GM13977 (cell line): Measurements from ENCODE around the gene RAB3GAP2.
"Not testable (repeated sequence)": the region's sequence is repeated elsewhere in the genome, so short reads cannot be mapped to it uniquely, and the experiment has no call there.

Experiments
- DNase-seq: peaks from one replicate; pipeline ENCODE4 v3.0.0; 2012; ENCODE audit warnings: low spot score
- in situ Hi-C: fragments of 300-500 bp; cut with MboI; formaldehyde crosslinking; loops from one replicate; pipeline ENCODE4 v1.12.0; 2022; ENCODE audit warnings: low sequenced_read_pairs, low pct_unique_long_range_greater_than_20kb, mixed read lengths, inconsistent platforms; ENCODE audit not compliant: unreplicated experiment
- TF ChIP-seq, protein P1 (sequence below): IDR thresholded peaks from 2 replicates; pipeline ENCODE4 v1.5.1; 2012; ENCODE audit warnings: mild to moderate bottlenecking, control low read depth; ENCODE audit not compliant: insufficient read depth; ENCODE audit errors: extremely low read depth, missing control alignments

RAB3GAP2 gene

DNA sequence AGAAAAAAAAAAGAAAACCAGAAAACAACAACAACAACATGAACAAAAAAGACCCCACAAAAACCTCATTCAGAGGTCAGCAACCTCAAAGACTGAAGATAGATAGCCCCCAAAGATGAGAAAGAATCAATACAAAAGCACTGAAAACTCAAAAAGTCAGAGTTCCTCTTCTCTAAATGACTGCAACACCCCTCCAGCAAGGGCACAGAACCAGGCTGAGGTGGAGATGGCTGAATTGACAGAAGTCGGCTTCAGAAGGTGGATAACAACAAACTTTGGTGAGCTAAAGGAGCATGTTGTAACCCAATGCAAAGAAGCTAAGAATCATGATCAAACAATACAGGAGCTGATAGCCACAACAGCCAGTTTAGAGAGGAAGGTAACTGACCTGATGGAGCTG, 17.0 kb downstream of the RAB3GAP2 start:
- TF ChIP-seq, protein P1, sequence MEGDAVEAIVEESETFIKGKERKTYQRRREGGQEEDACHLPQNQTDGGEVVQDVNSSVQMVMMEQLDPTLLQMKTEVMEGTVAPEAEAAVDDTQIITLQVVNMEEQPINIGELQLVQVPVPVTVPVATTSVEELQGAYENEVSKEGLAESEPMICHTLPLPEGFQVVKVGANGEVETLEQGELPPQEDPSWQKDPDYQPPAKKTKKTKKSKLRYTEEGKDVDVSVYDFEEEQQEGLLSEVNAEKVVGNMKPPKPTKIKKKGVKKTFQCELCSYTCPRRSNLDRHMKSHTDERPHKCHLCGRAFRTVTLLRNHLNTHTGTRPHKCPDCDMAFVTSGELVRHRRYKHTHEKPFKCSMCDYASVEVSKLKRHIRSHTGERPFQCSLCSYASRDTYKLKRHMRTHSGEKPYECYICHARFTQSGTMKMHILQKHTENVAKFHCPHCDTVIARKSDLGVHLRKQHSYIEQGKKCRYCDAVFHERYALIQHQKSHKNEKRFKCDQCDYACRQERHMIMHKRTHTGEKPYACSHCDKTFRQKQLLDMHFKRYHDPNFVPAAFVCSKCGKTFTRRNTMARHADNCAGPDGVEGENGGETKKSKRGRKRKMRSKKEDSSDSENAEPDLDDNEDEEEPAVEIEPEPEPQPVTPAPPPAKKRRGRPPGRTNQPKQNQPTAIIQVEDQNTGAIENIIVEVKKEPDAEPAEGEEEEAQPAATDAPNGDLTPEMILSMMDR = no peak
- DNase-seq = no peak
- in situ Hi-C loops = no loop called here

DNA sequence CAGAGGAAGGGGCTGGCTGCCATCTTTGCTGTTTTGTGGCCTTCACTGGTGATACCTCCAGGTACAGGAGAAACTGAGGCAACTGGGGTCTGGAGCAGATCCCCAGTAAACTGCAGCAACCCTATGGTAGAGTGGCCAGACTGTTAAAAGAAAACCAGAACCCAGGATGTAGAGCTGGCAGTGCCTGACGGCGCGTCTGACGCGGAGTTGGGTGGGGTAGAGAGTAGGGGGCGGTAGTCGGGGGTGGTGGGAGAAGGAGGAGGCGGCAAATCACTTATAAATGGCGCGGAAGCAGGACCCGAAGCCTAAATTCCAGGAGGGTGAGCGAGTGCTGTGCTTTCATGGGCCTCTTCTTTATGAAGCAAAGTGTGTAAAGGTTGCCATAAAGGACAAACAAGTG, 19.0 kb downstream of the RAB3GAP2 start:
- in situ Hi-C loops, DNase-seq: not testable (repeated sequence)

DNA sequence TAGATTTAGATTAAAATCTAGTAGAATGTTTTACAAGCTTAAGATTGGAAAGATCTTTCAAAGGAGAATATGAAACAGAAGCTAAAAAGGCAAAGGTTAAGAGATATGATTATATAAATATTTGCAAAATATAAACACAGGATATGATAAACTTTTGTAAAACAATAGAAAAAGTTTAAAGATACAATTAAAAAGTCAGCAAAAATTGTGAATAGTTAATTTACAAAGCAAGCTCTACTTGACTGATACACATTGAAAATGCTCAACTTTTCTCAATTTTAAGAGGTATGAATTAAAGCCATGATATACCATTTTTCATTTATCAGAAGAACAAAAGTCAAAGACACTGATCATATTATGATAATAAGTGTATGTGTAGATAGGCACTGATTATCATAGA, 21.0 kb downstream of the RAB3GAP2 start:
- DNase-seq = no peak
- in situ Hi-C loops = no loop called here
- TF ChIP-seq, protein P1 = no peak

DNA sequence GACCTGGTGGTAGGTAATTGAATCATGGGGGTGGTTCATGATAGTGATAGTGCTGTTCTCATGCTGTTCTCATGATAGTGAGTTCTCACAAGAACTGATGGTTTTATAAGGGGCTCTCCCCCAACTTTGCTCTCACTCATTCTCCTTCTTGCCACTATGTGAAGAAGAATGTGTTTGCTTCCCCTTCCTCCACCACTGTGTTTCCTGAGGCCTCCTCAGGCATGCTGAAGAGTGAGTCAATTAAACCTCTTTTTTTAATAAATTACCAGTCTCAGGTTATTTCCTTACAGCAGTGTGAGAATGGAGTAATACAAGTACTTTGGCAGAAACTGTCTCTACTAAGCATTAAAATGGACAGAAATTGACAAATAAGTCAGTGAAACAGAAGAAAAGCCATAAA, 21.6 kb downstream of the RAB3GAP2 start:
- in situ Hi-C loops = no loop called here
- DNase-seq = no peak
- TF ChIP-seq, protein P1 = no peak

DNA sequence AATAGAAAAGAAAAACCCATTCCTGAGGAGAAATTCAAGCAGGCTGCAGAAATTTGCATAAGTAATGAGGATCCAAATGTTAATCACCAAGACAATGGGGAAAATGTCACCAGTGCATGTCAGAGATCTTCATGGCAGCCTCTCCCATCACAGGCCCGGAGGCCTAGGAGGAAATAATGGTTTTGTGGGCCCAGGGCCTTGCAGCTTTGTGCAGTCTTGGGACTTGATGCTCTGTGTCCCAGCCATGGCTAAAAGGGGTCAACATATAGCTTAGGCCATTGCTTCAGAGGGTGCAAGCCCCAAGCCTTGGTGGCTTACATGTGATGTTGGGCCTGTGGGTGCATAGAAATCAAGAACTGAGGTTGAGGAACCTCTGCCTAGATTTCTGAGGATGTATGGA, 22.7 kb downstream of the RAB3GAP2 start:
- DNase-seq = no peak
- TF ChIP-seq, protein P1 = no peak
- in situ Hi-C loops = no loop called here

DNA sequence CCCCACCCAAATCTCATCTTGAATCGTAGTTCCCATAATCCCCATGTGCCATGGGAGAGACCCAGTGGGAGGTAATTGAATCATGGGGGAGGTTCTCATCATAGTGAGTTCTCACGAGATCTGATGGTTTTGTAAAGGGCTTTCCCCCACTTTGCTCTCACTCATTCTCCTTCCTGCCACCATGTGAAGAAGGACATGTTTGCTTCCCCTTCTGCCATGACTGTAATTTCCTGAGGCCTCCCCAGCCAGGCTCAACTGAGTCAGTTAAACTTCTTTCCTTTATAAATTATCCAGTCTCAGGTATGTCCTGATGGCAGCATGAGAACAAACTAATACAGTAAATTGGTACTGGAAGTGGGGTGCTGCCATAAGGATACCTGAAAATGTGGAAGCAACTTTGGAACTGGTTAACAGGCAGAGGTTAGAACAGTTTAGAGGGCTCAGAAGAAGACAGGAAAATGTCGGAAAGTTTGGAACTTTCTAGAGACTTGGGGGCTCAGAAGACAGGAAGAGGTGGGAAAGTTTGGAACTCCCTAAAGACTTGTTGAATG, 23.5 kb downstream of the RAB3GAP2 start:
- in situ Hi-C loops = not testable (repeated sequence)

DNA sequence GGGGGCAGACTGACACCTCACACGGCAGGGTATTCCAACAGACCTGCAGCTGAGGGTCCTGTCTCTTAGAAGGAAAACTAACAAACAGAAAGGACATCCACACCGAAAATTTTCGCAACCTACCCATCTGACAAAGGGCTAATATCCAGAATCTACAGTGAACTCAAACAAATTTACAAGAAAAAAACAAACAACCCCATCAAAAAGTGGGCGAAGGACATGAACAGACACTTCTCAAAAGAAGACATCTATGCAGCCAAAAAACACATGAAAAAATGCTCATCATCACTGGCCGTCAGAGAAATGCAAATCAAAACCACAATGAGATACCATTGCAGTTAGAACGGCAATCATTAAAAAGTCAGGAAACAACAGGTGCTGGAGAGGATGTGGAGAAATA, 26.4 kb downstream of the RAB3GAP2 start:
- in situ Hi-C loops, DNase-seq: not testable (repeated sequence)

More for the DNA sequence above, 23.5 kb downstream of the RAB3GAP2 start:
- not testable (repeated sequence) for DNase-seq

DNA sequence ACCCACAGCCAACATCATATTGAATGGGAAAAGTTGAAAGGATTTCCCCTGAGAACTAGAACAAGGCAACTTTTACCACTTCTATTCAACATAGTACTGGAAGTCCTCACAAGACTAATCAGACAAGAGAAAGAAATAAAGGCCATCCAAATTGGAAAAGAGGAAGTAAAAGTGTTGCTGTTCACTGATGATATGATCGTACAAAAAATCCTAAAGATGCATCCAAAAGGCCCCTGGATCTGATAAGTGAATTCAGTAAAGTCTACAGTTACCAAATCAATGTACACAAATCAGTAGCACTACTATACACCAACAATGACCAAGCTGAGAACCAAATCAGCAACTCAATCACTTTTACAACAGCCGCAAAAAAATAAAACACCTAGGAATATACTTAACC, 28.3 kb downstream of the RAB3GAP2 start:
- TF ChIP-seq, protein P1 = no peak
- in situ Hi-C loops = no loop called here
- DNase-seq = no peak
